Smooth muscle cell (in vitro differentiated cells): ENCODE results near the gene OGA. TPM values are rescaled to one million over a fixed set of nuclear protein-coding genes. Genes with fewer than 3 reads are reported as not detected.

ENCODE experiments used
- DNase-seq: peaks from one replicate; lab custom pipeline; 2025; ENCODE audit not compliant: unreplicated experiment; lab: John Stamatoyannopoulos, UW
- H2AFZ ChIP-seq: fragments of 200-600 bp; sonication (generic); 2 replicates; pipeline ENCODE4 v1.6.0; 2016; ENCODE audit warnings: antibody characterized with exemption, low read depth, mild to moderate bottlenecking
- H3F3A ChIP-seq: fragments of 200-600 bp; sonication (generic); 2 replicates; pipeline ENCODE4 v1.6.0; 2017; ENCODE audit warnings: antibody characterized with exemption, low read depth
- H3K27ac ChIP-seq: fragments of 200-600 bp; sonication (generic); 2 replicates; pipeline ENCODE4 v1.5.1; 2016; ENCODE audit warnings: low read depth, mild to moderate bottlenecking
- H3K27me3 ChIP-seq: fragments of 200-600 bp; sonication (generic); 2 replicates; pipeline ENCODE4 v1.6.1; 2016; ENCODE audit warnings: low read depth, mild to moderate bottlenecking
- H3K36me3 ChIP-seq: fragments of 200-600 bp; sonication (generic); 2 replicates; pipeline ENCODE4 v1.5.1; 2016; ENCODE audit warnings: low read depth
- H3K4me1 ChIP-seq: fragments of 200-600 bp; sonication (generic); 2 replicates; pipeline ENCODE4 v1.5.1; 2016; ENCODE audit warnings: low read depth
- H3K4me2 ChIP-seq: fragments of 200-600 bp; sonication (generic); 2 replicates; pipeline ENCODE4 v1.6.0; 2016; ENCODE audit warnings: mild to moderate bottlenecking
- H3K4me3 ChIP-seq: fragments of 200-600 bp; sonication (generic); 2 replicates; pipeline ENCODE4 v1.5.1; 2016; ENCODE audit warnings: mild to moderate bottlenecking
- H3K79me2 ChIP-seq: fragments of 200-600 bp; sonication (generic); 2 replicates; pipeline ENCODE4 v1.6.0; 2016; ENCODE audit warnings: low read depth, mild to moderate bottlenecking
- H3K9ac ChIP-seq: fragments of 200-600 bp; sonication (generic); 2 replicates; pipeline ENCODE4 v1.6.0; 2016; ENCODE audit warnings: low read depth
- H3K9me3 ChIP-seq: fragments of 200-600 bp; sonication (generic); replicated peaks from 2 replicates; pipeline ENCODE4 v1.5.1; 2016; ENCODE audit warnings: low read depth
- H4K20me1 ChIP-seq: fragments of 200-600 bp; sonication (generic); 2 replicates; pipeline ENCODE4 v1.6.0; 2016; ENCODE audit warnings: low read depth
- WGBS: methylation state at CpG from one replicate; pipeline ENCODE4 v1.1.7; 2016; ENCODE audit warnings: low lambda C conversion rate; 5-methylcytosine and 5-hydroxymethylcytosine counted together
- polyA plus RNA-seq: library from polyadenylated mRNA; unstranded; fragments of >200 nt; fragmentation: Nextera tagmentation; extraction: Ambion mirVana; gene quantifications from 2 replicates; pipeline ENCODE4 v1.2.1, GENCODE V29; 2016
- total RNA-seq: library from RNA; depleted of rRNA; stranded (reverse); fragments of >200 nt; gene quantifications from 2 replicates; pipeline ENCODE4 v1.2.3, GENCODE V29; 2014
- TF ChIP-seq, protein P1 (sequence below): fragments of 200-600 bp; sonication (generic); IDR thresholded peaks from 2 replicates; pipeline ENCODE4 v1.5.1; 2017; ENCODE audit warnings: borderline replicate concordance, mild to moderate bottlenecking, antibody characterized with exemption; ENCODE audit not compliant: insufficient read depth, poor library complexity, severe bottlenecking

OGA gene
- total and polyA plus RNA-seq, 2 experiments from 2014 or later: 54.8 to 98.6 TPM

- 88% methylated on average over 6 of the region's 6 CpGs for WGBS
- H3K4me2 ChIP-seq: no peak overlapping the region
- H3F3A ChIP-seq: no peaks in the 10 kb centered on the region
- H3K9ac ChIP-seq: no peak overlapping the region
- DNase-seq: no peak
- no peaks in the 10 kb centered on the region for H3K36me3 ChIP-seq
- H4K20me1 ChIP-seq: no peaks in the 10 kb centered on the region
- peaks cover 6% of the 10 kb centered on the region for H3K4me1 ChIP-seq
- no peak overlapping the region for H2AFZ ChIP-seq
- H3K9me3 ChIP-seq: no peaks in the 10 kb centered on the region
- TF ChIP-seq, protein P1, sequence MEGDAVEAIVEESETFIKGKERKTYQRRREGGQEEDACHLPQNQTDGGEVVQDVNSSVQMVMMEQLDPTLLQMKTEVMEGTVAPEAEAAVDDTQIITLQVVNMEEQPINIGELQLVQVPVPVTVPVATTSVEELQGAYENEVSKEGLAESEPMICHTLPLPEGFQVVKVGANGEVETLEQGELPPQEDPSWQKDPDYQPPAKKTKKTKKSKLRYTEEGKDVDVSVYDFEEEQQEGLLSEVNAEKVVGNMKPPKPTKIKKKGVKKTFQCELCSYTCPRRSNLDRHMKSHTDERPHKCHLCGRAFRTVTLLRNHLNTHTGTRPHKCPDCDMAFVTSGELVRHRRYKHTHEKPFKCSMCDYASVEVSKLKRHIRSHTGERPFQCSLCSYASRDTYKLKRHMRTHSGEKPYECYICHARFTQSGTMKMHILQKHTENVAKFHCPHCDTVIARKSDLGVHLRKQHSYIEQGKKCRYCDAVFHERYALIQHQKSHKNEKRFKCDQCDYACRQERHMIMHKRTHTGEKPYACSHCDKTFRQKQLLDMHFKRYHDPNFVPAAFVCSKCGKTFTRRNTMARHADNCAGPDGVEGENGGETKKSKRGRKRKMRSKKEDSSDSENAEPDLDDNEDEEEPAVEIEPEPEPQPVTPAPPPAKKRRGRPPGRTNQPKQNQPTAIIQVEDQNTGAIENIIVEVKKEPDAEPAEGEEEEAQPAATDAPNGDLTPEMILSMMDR: no peak
- no peak overlapping the region for H3K4me3 ChIP-seq
- H3K27ac ChIP-seq: no peak overlapping the region
- H3K79me2 ChIP-seq: no peaks in the 10 kb centered on the region
- peaks cover 35% of the 10 kb centered on the region for H3K27me3 ChIP-seq
These were observed 51.9 kb downstream of the OGA start for GRCh38 chr10:101766306-101766705.

DNA sequence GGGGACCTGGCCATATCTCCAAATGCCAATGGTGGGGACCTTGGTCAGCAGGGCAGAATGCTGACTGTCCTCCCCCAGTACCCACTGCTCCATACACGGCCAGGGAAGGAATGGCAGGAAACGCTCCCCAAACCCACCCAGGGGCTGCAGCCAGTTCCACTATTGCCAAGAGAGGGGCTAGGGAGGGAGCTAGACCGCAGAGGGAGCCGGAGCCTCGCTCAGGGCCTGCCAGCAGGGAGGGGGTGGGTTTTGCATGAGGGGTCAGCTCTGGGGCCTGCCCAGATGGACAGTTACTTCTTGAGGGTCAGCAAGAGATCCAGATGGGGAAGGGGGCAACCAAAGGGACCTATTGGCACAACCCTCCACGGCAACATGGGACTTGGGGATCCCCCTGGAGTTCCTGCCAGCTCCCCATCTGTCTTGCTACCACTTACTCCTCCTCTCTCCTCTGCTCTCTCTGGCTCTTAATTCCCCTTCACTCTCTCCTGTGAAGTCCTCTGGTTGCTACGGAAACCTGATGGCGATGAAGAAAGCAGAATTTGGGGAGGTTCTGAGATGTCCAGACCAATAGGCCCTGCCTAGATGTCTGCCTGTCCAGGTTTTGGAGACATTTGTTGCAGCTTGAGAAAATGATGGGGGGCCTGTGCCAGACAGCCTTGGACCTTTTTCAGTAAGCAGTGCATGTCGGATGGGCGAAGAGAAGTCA lies 55.0 kb downstream of the OGA start:
- 92% methylated on average over 10 of the region's 10 CpGs for WGBS

GRCh38 chr10:101762736-101763135 lies 55.5 kb downstream of the OGA start:
- DNase-seq: no peak
- H3K9me3 ChIP-seq: no peaks in the 10 kb centered on the region
- 92% methylated on average over 5 of the region's 5 CpGs for WGBS
- H3K4me1 ChIP-seq: peaks cover 8% of the 10 kb centered on the region
- TF ChIP-seq, protein P1: no peak
- no peak overlapping the region for H2AFZ ChIP-seq
- no peak overlapping the region for H3K4me3 ChIP-seq
- no peak overlapping the region for H3K9ac ChIP-seq
- H3K27ac ChIP-seq: no peak overlapping the region
- H3K79me2 ChIP-seq: no peaks in the 10 kb centered on the region
- H3K27me3 ChIP-seq: peaks cover 31% of the 10 kb centered on the region
- no peaks in the 10 kb centered on the region for H4K20me1 ChIP-seq
- no peaks in the 10 kb centered on the region for H3F3A ChIP-seq
- H3K36me3 ChIP-seq: no peaks in the 10 kb centered on the region
- no peak overlapping the region for H3K4me2 ChIP-seq

More for the DNA sequence above, 55.0 kb downstream of the OGA start:
- H3K79me2 ChIP-seq: no peaks in the 10 kb centered on the region
- H3F3A ChIP-seq: no peaks in the 10 kb centered on the region
- no peak overlapping the region for H3K4me2 ChIP-seq
- peaks cover 12% of the 10 kb centered on the region for H3K4me1 ChIP-seq
- TF ChIP-seq, protein P1: no peak
- H3K9ac ChIP-seq: no peak overlapping the region
- H3K9me3 ChIP-seq: no peaks in the 10 kb centered on the region
- no peak overlapping the region for H3K27ac ChIP-seq
- no peaks in the 10 kb centered on the region for H4K20me1 ChIP-seq
- no peak overlapping the region for H3K4me3 ChIP-seq
- H3K27me3 ChIP-seq: peaks cover 33% of the 10 kb centered on the region
- H2AFZ ChIP-seq: no peak overlapping the region
- no peaks in the 10 kb centered on the region for H3K36me3 ChIP-seq
- DNase-seq: no peak

GRCh38 chr10:101761226-101761625 lies 57.0 kb downstream of the OGA start:
- Histone ChIP-seq H3K27me3 (peaks cover 21% of the 10 kb centered on the region), H2AFZ (no peak overlapping the region), H3K9ac (no peak overlapping the region), H3K9me3 (no peaks in the 10 kb centered on the region), H3K27ac (no peak overlapping the region), H3K4me1 (peaks cover 8% of the 10 kb centered on the region), H3K4me2 (no peak overlapping the region), H3F3A (no peaks in the 10 kb centered on the region), H3K4me3 (no peak overlapping the region), H3K79me2 (no peaks in the 10 kb centered on the region), H3K36me3 (no peaks in the 10 kb centered on the region), H4K20me1 (no peaks in the 10 kb centered on the region)
- TF ChIP-seq, protein P1: no peak
- 93% methylated on average over 9 of the region's 9 CpGs for WGBS
- DNase-seq: no peak
